Transverse colon (tissue), 4 donors: ENCODE results near the gene LAMP2.

Source experiments
- EP300 ChIP-seq: sonication (generic); formaldehyde crosslinking; IDR thresholded peaks from one replicate; pipeline ENCODE4 v1.6.1; 2017; ENCODE audit warnings: antibody characterized with exemption, low read depth
- POLR2A ChIP-seq: fragments of 450-650 bp; IDR thresholded peaks from one replicate; pipeline ENCODE4 v1.6.1; 2016; ENCODE audit warnings: antibody characterized with exemption, mild to moderate bottlenecking, moderate library complexity
- POLR2AphosphoS5 ChIP-seq, 3 donors: sonication (generic); formaldehyde crosslinking; IDR thresholded peaks; one replicate each; pipeline ENCODE4 v1.6.1; 2016; ENCODE audit warnings: antibody characterized with exemption in 3 of 3
- TF ChIP-seq, protein P1 (sequence below), 5 experiments: fragments of 200-600 bp in 3 of 5; fragments of 450-650 bp in 2 of 5; sonication (generic) in 3 of 5; IDR thresholded peaks; 1 replicate in 2 of 5; 2 replicates in 3 of 5; pipeline ENCODE4 v1.5.1; 2016 to 2017; ENCODE audit warnings: antibody characterized with exemption in 5 of 5, inconsistent platforms in 3 of 5, mild to moderate bottlenecking in 2 of 5, moderate library complexity in 1 of 5

DNA sequence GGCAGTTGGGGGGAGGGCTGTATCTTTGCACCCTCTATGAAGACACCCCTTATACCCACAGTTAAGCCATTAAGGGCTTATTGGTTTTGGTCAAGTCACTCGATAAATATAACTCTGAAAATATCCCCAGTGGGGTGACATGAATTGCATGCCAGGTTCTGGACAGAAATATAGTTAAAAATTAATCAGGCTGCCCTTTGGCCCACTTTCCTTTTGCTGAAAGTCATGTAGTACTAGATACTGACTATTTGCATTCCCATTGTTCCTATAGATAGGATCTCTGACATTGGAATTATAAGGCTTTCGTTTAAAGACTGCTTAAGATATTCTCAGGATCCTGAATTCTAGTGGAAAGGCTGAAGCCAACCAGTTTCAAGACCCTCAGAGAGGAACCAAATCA lies 43.5 kb upstream of the LAMP2 start:
- no peak for TF ChIP-seq POLR2AphosphoS5 (IDR thresholded peaks at IDR 0.05)
- TF ChIP-seq, protein P1, sequence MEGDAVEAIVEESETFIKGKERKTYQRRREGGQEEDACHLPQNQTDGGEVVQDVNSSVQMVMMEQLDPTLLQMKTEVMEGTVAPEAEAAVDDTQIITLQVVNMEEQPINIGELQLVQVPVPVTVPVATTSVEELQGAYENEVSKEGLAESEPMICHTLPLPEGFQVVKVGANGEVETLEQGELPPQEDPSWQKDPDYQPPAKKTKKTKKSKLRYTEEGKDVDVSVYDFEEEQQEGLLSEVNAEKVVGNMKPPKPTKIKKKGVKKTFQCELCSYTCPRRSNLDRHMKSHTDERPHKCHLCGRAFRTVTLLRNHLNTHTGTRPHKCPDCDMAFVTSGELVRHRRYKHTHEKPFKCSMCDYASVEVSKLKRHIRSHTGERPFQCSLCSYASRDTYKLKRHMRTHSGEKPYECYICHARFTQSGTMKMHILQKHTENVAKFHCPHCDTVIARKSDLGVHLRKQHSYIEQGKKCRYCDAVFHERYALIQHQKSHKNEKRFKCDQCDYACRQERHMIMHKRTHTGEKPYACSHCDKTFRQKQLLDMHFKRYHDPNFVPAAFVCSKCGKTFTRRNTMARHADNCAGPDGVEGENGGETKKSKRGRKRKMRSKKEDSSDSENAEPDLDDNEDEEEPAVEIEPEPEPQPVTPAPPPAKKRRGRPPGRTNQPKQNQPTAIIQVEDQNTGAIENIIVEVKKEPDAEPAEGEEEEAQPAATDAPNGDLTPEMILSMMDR (IDR thresholded peaks at IDR 0.05) = no peak
- no peak for TF ChIP-seq POLR2A
- TF ChIP-seq EP300 = no peak
